ENCODE measurements around the gene UBE2E1. TPM values are rescaled to one million over a fixed set of nuclear protein-coding genes. Genes with fewer than 3 reads are reported as not detected.

The UBE2E1 gene
- total and polyA plus RNA-seq, 2 experiments from 2014 or later, result 39.9 to 120 TPM

DNA sequence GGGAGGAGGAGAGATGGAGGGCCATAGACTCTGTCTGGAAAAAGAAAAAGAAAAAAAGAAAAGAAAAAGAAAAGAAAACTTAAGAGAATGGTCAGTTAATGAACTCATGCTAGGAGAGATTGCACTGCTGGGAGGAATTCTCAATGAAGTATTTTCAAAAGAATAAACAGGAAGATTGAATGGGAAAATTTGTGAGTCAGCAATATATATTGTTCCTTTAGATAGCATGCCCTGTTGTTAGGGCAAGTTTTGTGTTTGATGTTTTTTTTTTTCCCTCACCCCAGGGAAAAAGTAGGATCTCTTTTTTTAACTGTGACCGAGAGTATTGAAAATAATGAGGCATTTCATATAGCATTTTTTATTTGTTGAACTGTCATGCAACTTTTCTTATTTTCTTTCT, 131.5 kb downstream of the UBE2E1 start (continued):
- TF ChIP-seq CREB1 (CRISPR knock-in tag; IDR thresholded peaks at IDR 0.05; ENCODE audit: low read depth) (no peak), EZH2 (IDR thresholded peaks at IDR 0.05; ENCODE audit: low read depth, unreplicated experiment) (no peak)

DNA sequence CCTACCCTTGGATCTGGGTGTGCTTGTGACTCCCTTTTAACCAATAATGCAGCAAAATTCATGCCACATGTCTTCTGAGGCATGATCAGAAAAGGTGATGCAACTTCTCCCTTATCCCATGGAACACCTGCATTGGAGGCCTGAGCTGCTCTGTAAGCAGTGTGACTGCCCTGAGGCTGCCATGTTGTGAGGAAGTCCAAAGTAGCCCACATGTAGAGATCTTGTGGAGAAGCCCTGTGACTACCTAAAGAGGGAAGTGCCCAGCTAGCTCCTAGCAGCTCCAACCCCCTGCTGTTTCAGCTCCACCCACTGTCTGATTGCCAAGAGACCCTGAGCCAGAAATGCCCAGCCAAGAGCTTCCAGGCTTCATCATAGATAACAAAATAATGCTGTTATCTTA, 132.9 kb downstream of the UBE2E1 start:
- Mint-ChIP-seq H3K27me3 (ENCODE audit: insufficient read depth, low read depth, poor library complexity) (peaks cover 2% of the 10 kb centered on the region), H3K36me3 (ENCODE audit: low read depth) (no peaks in the 10 kb centered on the region), H3K4me1 (peaks cover 6% of the 10 kb centered on the region), H3K27ac (no peak overlapping the region), H3K4me3 (no peak overlapping the region), H3K9me3 (no peaks in the 10 kb centered on the region)
- Histone ChIP-seq H3F3A (replicated peaks; ENCODE audit: low read depth) (no peaks in the 10 kb centered on the region), H4K20me1 (replicated peaks; ENCODE audit: insufficient read depth) (no peaks in the 10 kb centered on the region), H3K27ac (ENCODE audit: low read depth) (no peak overlapping the region), H3K4me3 (no peak overlapping the region), H3K4me2 (no peak overlapping the region), H3K27me3 (ENCODE audit: insufficient read depth) (peaks cover 9% of the 10 kb centered on the region; the same call in 1 of the 2 replicates), H3K9me2 (ENCODE audit: insufficient read depth) (no peaks in the 10 kb centered on the region; the same call in 1 of the 2 replicates), H2AFZ (0 out of 2 replicates have a peak overlapping the region, but pooled peaks have one; percentile 18), H3K79me2 (replicated peaks; ENCODE audit: insufficient read depth) (no peaks in the 10 kb centered on the region), H3K4me1 (ENCODE audit: insufficient read depth) (peaks cover 3% of the 10 kb centered on the region; the same call in 1 of the 2 replicates), H3K36me3 (ENCODE audit: insufficient read depth) (no peaks in the 10 kb centered on the region)
- DNase-seq (ENCODE audit: low spot score) (no peak), ATAC-seq (peak; percentile 26; the same call in 1 of the 3 replicates)
- TF ChIP-seq POLR2AphosphoS5 (IDR thresholded peaks at IDR 0.05; ENCODE audit: low read depth) (no peak), ZNF331 (CRISPR knock-in tag; IDR thresholded peaks at IDR 0.05; ENCODE audit: low read depth) (no peak), STAT1 (IDR thresholded peaks at IDR 0.05; ENCODE audit: unreplicated experiment) (no peak), EZH2phosphoT487 (IDR thresholded peaks at IDR 0.05; ENCODE audit: unreplicated experiment) (no peak), EZH2 (IDR thresholded peaks at IDR 0.05; ENCODE audit: low read depth, unreplicated experiment) (no peak), ZNF114 (CRISPR knock-in tag; IDR thresholded peaks at IDR 0.05) (no peak), CREB1 (CRISPR knock-in tag; IDR thresholded peaks at IDR 0.05; ENCODE audit: low read depth) (no peak), JUNB (IDR thresholded peaks at IDR 0.05; ENCODE audit: unreplicated experiment) (no peak), NANOG (IDR thresholded peaks at IDR 0.05; ENCODE audit: borderline replicate concordance) (no peak)
- TF ChIP-seq, protein P1, sequence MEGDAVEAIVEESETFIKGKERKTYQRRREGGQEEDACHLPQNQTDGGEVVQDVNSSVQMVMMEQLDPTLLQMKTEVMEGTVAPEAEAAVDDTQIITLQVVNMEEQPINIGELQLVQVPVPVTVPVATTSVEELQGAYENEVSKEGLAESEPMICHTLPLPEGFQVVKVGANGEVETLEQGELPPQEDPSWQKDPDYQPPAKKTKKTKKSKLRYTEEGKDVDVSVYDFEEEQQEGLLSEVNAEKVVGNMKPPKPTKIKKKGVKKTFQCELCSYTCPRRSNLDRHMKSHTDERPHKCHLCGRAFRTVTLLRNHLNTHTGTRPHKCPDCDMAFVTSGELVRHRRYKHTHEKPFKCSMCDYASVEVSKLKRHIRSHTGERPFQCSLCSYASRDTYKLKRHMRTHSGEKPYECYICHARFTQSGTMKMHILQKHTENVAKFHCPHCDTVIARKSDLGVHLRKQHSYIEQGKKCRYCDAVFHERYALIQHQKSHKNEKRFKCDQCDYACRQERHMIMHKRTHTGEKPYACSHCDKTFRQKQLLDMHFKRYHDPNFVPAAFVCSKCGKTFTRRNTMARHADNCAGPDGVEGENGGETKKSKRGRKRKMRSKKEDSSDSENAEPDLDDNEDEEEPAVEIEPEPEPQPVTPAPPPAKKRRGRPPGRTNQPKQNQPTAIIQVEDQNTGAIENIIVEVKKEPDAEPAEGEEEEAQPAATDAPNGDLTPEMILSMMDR (conservative IDR thresholded peaks at IDR 0.05; ENCODE audit: low read depth in 2 of 2), result no peak
- TF ChIP-seq, protein P2, sequence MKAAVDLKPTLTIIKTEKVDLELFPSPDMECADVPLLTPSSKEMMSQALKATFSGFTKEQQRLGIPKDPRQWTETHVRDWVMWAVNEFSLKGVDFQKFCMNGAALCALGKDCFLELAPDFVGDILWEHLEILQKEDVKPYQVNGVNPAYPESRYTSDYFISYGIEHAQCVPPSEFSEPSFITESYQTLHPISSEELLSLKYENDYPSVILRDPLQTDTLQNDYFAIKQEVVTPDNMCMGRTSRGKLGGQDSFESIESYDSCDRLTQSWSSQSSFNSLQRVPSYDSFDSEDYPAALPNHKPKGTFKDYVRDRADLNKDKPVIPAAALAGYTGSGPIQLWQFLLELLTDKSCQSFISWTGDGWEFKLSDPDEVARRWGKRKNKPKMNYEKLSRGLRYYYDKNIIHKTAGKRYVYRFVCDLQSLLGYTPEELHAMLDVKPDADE (IDR thresholded peaks at IDR 0.05), result no peak
- TF ChIP-seq, protein P3, sequence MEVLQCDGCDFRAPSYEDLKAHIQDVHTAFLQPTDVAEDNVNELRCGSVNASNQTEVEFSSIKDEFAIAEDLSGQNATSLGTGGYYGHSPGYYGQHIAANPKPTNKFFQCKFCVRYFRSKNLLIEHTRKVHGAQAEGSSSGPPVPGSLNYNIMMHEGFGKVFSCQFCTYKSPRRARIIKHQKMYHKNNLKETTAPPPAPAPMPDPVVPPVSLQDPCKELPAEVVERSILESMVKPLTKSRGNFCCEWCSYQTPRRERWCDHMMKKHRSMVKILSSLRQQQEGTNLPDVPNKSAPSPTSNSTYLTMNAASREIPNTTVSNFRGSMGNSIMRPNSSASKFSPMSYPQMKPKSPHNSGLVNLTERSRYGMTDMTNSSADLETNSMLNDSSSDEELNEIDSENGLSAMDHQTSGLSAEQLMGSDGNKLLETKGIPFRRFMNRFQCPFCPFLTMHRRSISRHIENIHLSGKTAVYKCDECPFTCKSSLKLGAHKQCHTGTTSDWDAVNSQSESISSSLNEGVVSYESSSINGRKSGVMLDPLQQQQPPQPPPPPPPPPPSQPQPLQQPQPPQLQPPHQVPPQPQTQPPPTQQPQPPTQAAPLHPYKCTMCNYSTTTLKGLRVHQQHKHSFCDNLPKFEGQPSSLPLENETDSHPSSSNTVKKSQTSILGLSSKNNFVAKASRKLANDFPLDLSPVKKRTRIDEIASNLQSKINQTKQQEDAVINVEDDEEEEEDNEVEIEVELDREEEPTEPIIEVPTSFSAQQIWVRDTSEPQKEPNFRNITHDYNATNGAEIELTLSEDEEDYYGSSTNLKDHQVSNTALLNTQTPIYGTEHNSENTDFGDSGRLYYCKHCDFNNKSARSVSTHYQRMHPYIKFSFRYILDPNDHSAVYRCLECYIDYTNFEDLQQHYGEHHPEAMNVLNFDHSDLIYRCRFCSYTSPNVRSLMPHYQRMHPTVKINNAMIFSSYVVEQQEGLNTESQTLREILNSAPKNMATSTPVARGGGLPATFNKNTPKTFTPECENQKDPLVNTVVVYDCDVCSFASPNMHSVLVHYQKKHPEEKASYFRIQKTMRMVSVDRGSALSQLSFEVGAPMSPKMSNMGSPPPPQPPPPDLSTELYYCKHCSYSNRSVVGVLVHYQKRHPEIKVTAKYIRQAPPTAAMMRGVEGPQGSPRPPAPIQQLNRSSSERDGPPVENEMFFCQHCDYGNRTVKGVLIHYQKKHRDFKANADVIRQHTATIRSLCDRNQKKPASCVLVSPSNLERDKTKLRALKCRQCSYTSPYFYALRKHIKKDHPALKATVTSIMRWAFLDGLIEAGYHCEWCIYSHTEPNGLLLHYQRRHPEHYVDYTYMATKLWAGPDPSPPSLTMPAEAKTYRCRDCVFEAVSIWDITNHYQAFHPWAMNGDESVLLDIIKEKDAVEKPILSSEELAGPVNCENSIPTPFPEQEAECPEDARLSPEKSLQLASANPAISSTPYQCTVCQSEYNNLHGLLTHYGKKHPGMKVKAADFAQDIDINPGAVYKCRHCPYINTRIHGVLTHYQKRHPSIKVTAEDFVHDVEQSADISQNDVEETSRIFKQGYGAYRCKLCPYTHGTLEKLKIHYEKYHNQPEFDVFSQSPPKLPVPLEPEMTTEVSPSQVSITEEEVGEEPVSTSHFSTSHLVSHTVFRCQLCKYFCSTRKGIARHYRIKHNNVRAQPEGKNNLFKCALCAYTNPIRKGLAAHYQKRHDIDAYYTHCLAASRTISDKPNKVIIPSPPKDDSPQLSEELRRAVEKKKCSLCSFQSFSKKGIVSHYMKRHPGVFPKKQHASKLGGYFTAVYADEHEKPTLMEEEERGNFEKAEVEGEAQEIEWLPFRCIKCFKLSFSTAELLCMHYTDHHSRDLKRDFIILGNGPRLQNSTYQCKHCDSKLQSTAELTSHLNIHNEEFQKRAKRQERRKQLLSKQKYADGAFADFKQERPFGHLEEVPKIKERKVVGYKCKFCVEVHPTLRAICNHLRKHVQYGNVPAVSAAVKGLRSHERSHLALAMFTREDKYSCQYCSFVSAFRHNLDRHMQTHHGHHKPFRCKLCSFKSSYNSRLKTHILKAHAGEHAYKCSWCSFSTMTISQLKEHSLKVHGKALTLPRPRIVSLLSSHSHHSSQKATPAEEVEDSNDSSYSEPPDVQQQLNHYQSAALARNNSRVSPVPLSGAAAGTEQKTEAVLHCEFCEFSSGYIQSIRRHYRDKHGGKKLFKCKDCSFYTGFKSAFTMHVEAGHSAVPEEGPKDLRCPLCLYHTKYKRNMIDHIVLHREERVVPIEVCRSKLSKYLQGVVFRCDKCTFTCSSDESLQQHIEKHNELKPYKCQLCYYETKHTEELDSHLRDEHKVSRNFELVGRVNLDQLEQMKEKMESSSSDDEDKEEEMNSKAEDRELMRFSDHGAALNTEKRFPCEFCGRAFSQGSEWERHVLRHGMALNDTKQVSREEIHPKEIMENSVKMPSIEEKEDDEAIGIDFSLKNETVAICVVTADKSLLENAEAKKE (CRISPR knock-in tag; IDR thresholded peaks at IDR 0.05), result no peak
- TF ChIP-seq, protein P4, sequence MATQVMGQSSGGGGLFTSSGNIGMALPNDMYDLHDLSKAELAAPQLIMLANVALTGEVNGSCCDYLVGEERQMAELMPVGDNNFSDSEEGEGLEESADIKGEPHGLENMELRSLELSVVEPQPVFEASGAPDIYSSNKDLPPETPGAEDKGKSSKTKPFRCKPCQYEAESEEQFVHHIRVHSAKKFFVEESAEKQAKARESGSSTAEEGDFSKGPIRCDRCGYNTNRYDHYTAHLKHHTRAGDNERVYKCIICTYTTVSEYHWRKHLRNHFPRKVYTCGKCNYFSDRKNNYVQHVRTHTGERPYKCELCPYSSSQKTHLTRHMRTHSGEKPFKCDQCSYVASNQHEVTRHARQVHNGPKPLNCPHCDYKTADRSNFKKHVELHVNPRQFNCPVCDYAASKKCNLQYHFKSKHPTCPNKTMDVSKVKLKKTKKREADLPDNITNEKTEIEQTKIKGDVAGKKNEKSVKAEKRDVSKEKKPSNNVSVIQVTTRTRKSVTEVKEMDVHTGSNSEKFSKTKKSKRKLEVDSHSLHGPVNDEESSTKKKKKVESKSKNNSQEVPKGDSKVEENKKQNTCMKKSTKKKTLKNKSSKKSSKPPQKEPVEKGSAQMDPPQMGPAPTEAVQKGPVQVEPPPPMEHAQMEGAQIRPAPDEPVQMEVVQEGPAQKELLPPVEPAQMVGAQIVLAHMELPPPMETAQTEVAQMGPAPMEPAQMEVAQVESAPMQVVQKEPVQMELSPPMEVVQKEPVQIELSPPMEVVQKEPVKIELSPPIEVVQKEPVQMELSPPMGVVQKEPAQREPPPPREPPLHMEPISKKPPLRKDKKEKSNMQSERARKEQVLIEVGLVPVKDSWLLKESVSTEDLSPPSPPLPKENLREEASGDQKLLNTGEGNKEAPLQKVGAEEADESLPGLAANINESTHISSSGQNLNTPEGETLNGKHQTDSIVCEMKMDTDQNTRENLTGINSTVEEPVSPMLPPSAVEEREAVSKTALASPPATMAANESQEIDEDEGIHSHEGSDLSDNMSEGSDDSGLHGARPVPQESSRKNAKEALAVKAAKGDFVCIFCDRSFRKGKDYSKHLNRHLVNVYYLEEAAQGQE (IDR thresholded peaks at IDR 0.05; ENCODE audit: unreplicated experiment), result no peak

All from GM23338 (cell line).